NK-92 (cell line): ENCODE measurements around the gene TSPAN6.

Experiments
- DNase-seq: peaks from one replicate; lab custom pipeline; 2025; ENCODE audit not compliant: unreplicated experiment; lab: John Stamatoyannopoulos, UW

Gene TSPAN6

DNA sequence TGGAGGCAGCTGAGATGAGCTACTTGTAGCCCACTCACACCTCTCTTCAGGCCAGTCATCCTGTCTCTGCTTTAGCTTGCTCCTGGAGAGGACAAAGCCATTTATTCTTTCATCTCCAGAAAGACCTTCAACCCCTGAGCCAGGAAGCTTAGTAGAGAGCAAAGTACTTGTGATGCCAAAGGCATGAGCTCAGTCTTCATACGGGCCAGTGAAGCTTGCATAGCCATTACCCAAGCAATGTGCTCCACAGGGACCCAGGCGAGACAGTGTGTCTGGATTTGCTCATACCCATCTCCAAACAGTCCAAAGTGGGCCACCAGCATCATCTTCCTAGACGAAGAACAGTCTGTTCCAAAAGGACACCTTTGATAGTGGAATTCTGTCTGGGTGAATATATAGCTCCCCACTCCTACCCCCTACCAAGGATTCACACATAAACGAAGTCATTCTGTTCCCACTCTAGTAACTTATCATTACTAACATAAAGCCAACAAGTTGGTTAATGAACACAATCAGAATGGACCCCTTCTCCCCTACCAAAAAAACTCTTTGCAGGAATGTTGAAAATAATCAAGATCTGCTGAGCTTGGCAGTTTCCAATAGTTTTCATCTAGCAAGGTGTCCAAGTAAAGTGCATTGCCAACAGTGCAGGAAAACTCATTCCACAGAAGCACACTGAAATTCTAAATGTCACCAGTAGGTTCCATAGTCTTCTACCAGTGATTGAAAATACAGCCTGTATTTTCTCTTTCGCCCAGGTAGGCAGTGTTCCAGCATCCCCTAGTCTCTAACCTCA is 45.2 kb downstream of the TSPAN6 start:
- no peak for DNase-seq

- DNase-seq: no peak
Measured at GRCh38 chrX:100587861-100588260, 48.7 kb downstream of the TSPAN6 start.

DNA sequence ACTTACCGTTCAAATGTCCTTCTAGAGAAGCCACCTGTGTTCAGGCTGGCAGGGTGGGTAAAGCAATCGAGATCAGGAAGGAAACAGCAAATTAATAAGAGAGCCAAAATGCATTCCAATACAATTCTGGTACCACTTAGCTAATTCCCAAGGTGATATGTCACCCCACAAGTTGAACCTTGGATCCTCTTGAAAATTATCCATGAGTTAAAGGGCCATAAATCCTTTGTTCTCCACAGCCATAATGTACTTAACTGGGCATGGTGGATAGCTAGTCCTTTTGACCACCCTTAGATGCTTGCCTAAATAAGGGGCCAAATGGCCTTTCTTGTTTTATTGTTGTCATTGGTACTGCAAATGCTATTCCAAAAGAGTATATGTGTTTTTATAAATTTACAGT is 49.9 kb downstream of the TSPAN6 start:
- no peak for DNase-seq

DNA sequence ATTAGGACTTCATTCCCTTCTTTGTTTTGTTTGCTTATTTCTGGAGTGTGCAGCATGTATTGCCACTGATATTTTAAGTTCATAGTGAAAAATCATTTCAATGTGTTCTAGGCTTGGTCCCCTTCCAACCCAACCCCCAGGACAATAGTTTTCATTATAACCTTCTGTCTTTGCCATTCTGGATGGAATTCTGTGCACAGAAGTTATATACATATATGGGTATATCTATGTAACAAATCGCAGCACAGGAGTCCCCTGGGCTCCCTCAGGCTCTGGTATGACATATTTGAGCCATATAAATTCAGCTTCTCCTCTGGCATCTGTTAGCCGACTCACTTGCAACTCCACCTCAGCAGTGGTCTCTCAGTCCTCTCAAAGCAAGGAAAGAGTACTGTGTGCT is 52.0 kb downstream of the TSPAN6 start, which contains the start of gene TNMD:
TNMD (plus strand) TSS at position 326 of the 400 bp plus-strand sequence. CDS start 83 bp downstream, outside the sequence.
- no peak for DNase-seq
